LNCaP clone FGC (cell line): ENCODE results near the gene CRLF3.

Source experiments
- DNase-seq: peaks from one replicate; pipeline ENCODE4 v3.0.0-alpha.2; 2011; ENCODE audit warnings: low read depth
- H3K4me3 ChIP-seq: 2 replicates; pipeline ENCODE4 v1.5.1; 2011; ENCODE audit warnings: mild to moderate bottlenecking, low read depth, low read length, control low read depth
- TF ChIP-seq, protein P1 (sequence below): IDR thresholded peaks from 2 replicates; pipeline ENCODE4 v1.5.1; 2012; ENCODE audit warnings: mild to moderate bottlenecking; ENCODE audit not compliant: control insufficient read depth, insufficient read depth; ENCODE audit errors: extremely low read depth

The CRLF3 gene

GRCh38 chr17:30812218-30813177 lies 12.0 kb downstream of the CRLF3 start:
- peak; percentile 25 for DNase-seq
- no peak overlapping the region for H3K4me3 ChIP-seq
- TF ChIP-seq, protein P1, sequence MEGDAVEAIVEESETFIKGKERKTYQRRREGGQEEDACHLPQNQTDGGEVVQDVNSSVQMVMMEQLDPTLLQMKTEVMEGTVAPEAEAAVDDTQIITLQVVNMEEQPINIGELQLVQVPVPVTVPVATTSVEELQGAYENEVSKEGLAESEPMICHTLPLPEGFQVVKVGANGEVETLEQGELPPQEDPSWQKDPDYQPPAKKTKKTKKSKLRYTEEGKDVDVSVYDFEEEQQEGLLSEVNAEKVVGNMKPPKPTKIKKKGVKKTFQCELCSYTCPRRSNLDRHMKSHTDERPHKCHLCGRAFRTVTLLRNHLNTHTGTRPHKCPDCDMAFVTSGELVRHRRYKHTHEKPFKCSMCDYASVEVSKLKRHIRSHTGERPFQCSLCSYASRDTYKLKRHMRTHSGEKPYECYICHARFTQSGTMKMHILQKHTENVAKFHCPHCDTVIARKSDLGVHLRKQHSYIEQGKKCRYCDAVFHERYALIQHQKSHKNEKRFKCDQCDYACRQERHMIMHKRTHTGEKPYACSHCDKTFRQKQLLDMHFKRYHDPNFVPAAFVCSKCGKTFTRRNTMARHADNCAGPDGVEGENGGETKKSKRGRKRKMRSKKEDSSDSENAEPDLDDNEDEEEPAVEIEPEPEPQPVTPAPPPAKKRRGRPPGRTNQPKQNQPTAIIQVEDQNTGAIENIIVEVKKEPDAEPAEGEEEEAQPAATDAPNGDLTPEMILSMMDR, result no peak

GRCh38 chr17:30809867-30810266 lies 14.6 kb downstream of the CRLF3 start:
- no peak for DNase-seq
- H3K4me3 ChIP-seq, result no peak overlapping the region
- TF ChIP-seq, protein P1, result no peak

- TF ChIP-seq, protein P1, result no peak
- DNase-seq, result no peak
- no peak overlapping the region for H3K4me3 ChIP-seq
Observed at GRCh38 chr17:30808785-30809286, 15.7 kb downstream of the CRLF3 start.

DNA sequence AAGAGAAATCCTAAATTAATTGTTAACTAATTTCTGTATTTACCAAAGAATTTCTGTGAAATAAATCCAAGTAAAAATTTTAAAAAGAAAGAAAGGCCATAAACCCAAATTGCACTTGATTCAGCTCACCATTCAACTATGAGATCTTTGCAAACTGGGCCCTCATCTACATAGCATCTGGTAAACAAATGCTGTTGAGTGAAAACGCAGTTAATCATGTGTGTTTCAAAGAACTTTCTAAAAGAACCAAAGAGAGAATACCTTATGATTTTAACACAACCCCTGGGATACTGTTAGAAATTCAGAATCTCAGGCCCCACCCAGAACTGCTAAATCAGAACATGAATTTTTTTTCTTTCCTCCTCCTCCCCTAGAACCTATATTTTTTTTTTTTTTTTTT lies 16.6 kb downstream of the CRLF3 start:
- TF ChIP-seq, protein P1, result no peak
- DNase-seq, result no peak
- H3K4me3 ChIP-seq, result no peak overlapping the region

DNA sequence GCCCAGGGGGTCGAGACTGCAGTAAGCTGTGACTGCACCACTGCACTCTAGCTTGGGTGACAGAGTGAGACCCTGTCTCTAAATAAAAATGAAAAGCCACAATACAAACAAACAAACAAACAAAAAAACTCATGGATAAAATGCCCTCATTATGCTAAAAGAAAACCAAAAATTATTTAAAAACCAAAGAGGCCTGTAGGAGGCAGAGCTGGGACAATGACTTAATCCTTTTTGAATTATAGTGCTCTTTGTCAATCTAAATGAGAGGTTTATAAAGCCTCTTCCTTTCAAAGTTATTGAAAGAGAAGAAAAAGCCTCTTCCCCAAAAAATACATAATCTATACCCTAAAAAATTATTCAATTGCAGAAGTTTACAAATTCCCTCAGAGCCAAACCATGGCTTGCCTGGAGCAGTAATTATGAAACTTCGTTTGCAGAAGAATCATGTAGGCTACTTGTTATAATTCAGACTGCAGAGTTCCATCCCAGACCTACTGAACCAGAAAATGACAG lies 18.5 kb downstream of the CRLF3 start:
- DNase-seq, result no peak
- TF ChIP-seq, protein P1, result no peak
- H3K4me3 ChIP-seq, result no peak overlapping the region

GRCh38 chr17:30801671-30802070 lies 22.8 kb downstream of the CRLF3 start:
- H3K4me3 ChIP-seq, result no peak overlapping the region
- DNase-seq, result no peak
- TF ChIP-seq, protein P1, result no peak

DNA sequence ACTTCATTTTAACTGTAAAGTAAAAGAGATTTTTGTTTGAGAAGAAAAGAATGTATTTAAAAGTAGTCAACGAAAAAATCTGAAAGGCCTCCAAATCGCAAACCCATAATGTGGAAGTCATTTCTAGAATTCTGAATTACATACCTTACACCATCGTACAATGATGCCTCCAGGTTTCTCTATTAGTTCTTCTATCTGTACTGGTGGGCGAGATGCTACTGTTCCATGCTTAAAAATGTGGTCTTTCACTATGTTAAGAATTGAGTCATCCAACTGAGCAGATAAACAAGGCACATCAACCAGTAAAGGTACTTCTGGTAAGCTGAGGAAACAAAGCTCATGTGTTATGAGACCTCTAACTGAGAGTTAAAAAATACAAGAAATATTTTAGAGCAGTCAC lies 28.5 kb downstream of the CRLF3 start:
- DNase-seq, result no peak
- H3K4me3 ChIP-seq, result no peak overlapping the region
- TF ChIP-seq, protein P1, result no peak
